K562 (cell line): ENCODE data around the gene WAS. TPM values are rescaled to one million over a fixed set of nuclear protein-coding genes. Genes with fewer than 3 reads are reported as not detected.

ENCODE experiments used
- ATAC-seq: fragments of 200-7000 bp; cut with Tn5 transposase; 3 replicates; pipeline ENCODE4 v1.9.1; 2020; ENCODE audit warnings: moderate library complexity
- BruUV-seq: library from RNA; stranded (reverse); fragments of 400-500 nt; replicated peaks from 2 replicates; lab custom pipeline; 2021; lab: Mats Ljungman, UMichigan
- CTCF ChIA-PET: fragments of 300-600 bp; formaldehyde crosslinking; extraction: SDS; loops from one replicate; lab custom pipeline; 2021; ENCODE audit warnings: low intra/inter-chr PET ratio; lab: Yijun Ruan, JAX
- POLR2A ChIA-PET: fragments of 300-600, 350-650 bp; sonication (Branson Sonifier 250); formaldehyde crosslinking; extraction: SDS; loops from one replicate; lab custom pipeline; 2021; ENCODE audit warnings: antibody characterized with exemption, inconsistent platforms; lab: Yijun Ruan, JAX
- DNase-seq, 4 experiments: peaks; one replicate each; pipeline versions ENCODE4 v3.0.0 to v3.0.0-alpha.2; 2011 to 2018; ENCODE audit warnings: low spot score in 3 of 4, mixed read lengths in 3 of 4; ENCODE audit errors: extremely low read depth in 1 of 4
- FAIRE-seq: peaks from 2 replicates; lab custom pipeline; 2011; peaks lifted over from hg19 to GRCh38; lab: Jason Lieb, UNC
- H2AFZ ChIP-seq: 2 replicates; pipeline ENCODE4 v1.6.0; 2011; ENCODE audit warnings: low read depth, low read length, control low read depth, inconsistent platforms
- H3K27ac ChIP-seq: fragments of 200-600 bp; 3 replicates; pipeline ENCODE4 v1.8.0; 2011; ENCODE audit warnings: low read depth, mild to moderate bottlenecking, control low read depth, inconsistent platforms, low read length, moderate library complexity, mixed read lengths; ENCODE audit errors: extremely low read depth
- H3K27me3 ChIP-seq, 2 experiments: fragments of 300-600 bp in 1 of 2; 2 replicates in 1 of 2; 3 replicates in 1 of 2; pipeline versions ENCODE4 v1.6.0 to v1.8.0; 2011; ENCODE audit warnings: inconsistent platforms in 2 of 2, low read length in 2 of 2, mild to moderate bottlenecking in 1 of 2, mixed read lengths in 1 of 2, moderate library complexity in 1 of 2; ENCODE audit not compliant: control insufficient read depth in 2 of 2, insufficient read depth in 2 of 2
- H3K36me3 ChIP-seq: fragments of 300-600 bp; 3 replicates; pipeline ENCODE4 v1.8.0; 2011; ENCODE audit warnings: mild to moderate bottlenecking, low read length, inconsistent platforms; ENCODE audit not compliant: control insufficient read depth, insufficient read depth
- H3K4me1 ChIP-seq, 2 experiments: fragments of 200-600 bp in 1 of 2; replicated peaks in 1 of 2; 2 replicates in 1 of 2; 3 replicates in 1 of 2; pipeline versions ENCODE4 v1.5.1 to v1.8.0; 2011; ENCODE audit warnings: inconsistent platforms in 2 of 2, low read length in 2 of 2, mild to moderate bottlenecking in 1 of 2, mixed read lengths in 1 of 2, moderate library complexity in 1 of 2; ENCODE audit not compliant: control insufficient read depth in 2 of 2, insufficient read depth in 2 of 2
- H3K4me2 ChIP-seq: 2 replicates; pipeline ENCODE4 v1.6.1; 2011; ENCODE audit warnings: low read length, control low read depth, inconsistent platforms, mixed read lengths; ENCODE audit not compliant: insufficient read depth
- H3K4me3 ChIP-seq: fragments of 200-600 bp; sonication (generic), shearing (Covaris generic); 2 replicates; pipeline ENCODE4 v1.5.1; 2016; ENCODE audit warnings: control low read depth, inconsistent platforms
- H3K79me2 ChIP-seq: fragments of 200-600 bp; 3 replicates; pipeline ENCODE4 v1.8.0; 2011; ENCODE audit warnings: low read length, inconsistent platforms; ENCODE audit not compliant: control insufficient read depth, insufficient read depth
- H3K9ac ChIP-seq, 2 experiments: 2 replicates each; pipeline versions ENCODE4 v1.6.0 to v1.6.1; 2011; ENCODE audit warnings: low read depth in 2 of 2, low read length in 2 of 2, control low read depth in 1 of 2, inconsistent platforms in 1 of 2, mild to moderate bottlenecking in 1 of 2, mixed read lengths in 1 of 2; ENCODE audit not compliant: insufficient read depth in 1 of 2
- H3K9me1 ChIP-seq: one replicate; pipeline ENCODE4 v1.6.0; 2011; ENCODE audit warnings: inconsistent platforms, mild to moderate bottlenecking, low read length, moderate library complexity; ENCODE audit not compliant: control insufficient read depth, insufficient read depth
- H3K9me3 ChIP-seq: replicated peaks from 2 replicates; pipeline ENCODE4 v1.5.1; 2011; ENCODE audit warnings: low read depth, low read length, inconsistent platforms; ENCODE audit not compliant: control insufficient read depth, insufficient read depth
- H4K20me1 ChIP-seq: replicated peaks from 2 replicates; pipeline ENCODE4 v1.6.1; 2011; ENCODE audit warnings: low read length, inconsistent platforms, mixed read lengths; ENCODE audit not compliant: control insufficient read depth, insufficient read depth
- ATF3 ChIP-seq, 2 experiments: fragments of 450-650 bp in 1 of 2; sonication (generic) in 1 of 2; formaldehyde crosslinking in 1 of 2; IDR thresholded peaks in 1 of 2; conservative IDR thresholded peaks in 1 of 2; 2 replicates each; pipeline versions ENCODE4 v1.6.1 to v1.8.1; 2016 to 2023; ENCODE audit warnings: mild to moderate bottlenecking in 2 of 2, moderate library complexity in 2 of 2, inconsistent platforms in 1 of 2, missing genetic modification reagents in 1 of 2
- CREB5 ChIP-seq: fragments of 250-450 bp; sonication (Bioruptor Pico); IDR thresholded peaks from 2 replicates; pipeline ENCODE4 v1.5.0; 2020; ENCODE audit warnings: mild to moderate bottlenecking
- CREM ChIP-seq: IDR thresholded peaks from 2 replicates; pipeline ENCODE4 v1.6.1; 2014; ENCODE audit warnings: antibody characterized with exemption, low read depth
- FOSL1 ChIP-seq: fragments of 200-800 bp; sonication (Bioruptor generic); conservative IDR thresholded peaks from 2 replicates; pipeline ENCODE4 v1.6.1; 2016; ENCODE audit warnings: missing genetic modification characterization, missing compliant biosample characterization
- JUND ChIP-seq, 2 experiments: IDR thresholded peaks; 2 replicates in 1 of 2; 3 replicates in 1 of 2; pipeline ENCODE4 v1.6.1; 2011; ENCODE audit warnings: borderline replicate concordance in 2 of 2, low read depth in 2 of 2, low read length in 2 of 2, improper control_type of control experiment in 1 of 2, missing biosample characterization in 1 of 2, missing genetic modification characterization in 1 of 2, missing genetic modification reagents in 1 of 2
- KDM1A ChIP-seq, 2 experiments: fragments of 450-650 bp; IDR thresholded peaks; 2 replicates each; pipeline ENCODE4 v1.6.1; 2016; ENCODE audit warnings: mild to moderate bottlenecking in 2 of 2
- MEIS2 ChIP-seq: fragments of 450-650 bp; IDR thresholded peaks from 2 replicates; pipeline ENCODE4 v1.6.1; 2014; ENCODE audit warnings: mild to moderate bottlenecking; ENCODE audit not compliant: partially characterized antibody
- TCF15 ChIP-seq: fragments of 250-450 bp; sonication (Bioruptor Pico); IDR thresholded peaks from 2 replicates; pipeline ENCODE4 v1.8.0; 2022; ENCODE audit warnings: moderate library complexity, mild to moderate bottlenecking, inconsistent platforms
- WGBS: fragments of 100-300 bp; shearing (Covaris generic); methylation state at CpG from one replicate; pipeline ENCODE4 v1.1.6; 2016; ENCODE audit warnings: low coverage, mixed read lengths; ENCODE audit not compliant: insufficient coverage; ENCODE audit errors: missing lambda C conversion rate; 5-methylcytosine and 5-hydroxymethylcytosine counted together
- in situ Hi-C: fragments of 300-500 bp; cut with MboI; formaldehyde crosslinking; loops from 4 replicates; pipeline ENCODE4 v1.15.0; 2018; ENCODE audit warnings: inconsistent platforms, mixed read lengths
- intact Hi-C: fragments of 100-400 bp; cut with micrococcal nuclease; formaldehyde crosslinking; loops from 2 replicates; pipeline ENCODE4 v1.14.2; 2022
- polyA plus RNA-seq, 8 experiments: library from polyadenylated mRNA; depleted of rRNA in 4 of 8; stranded (reverse) in 5 of 8; unstranded in 3 of 8; fragments of >200 nt; fragmentation: Nextera tagmentation in 2 of 8; fragmentation: Illumina TruSeq in 1 of 8; extraction: Ambion mirVana in 2 of 8; extraction: Trizol in 1 of 8; gene quantifications; 2 replicates each; pipeline versions ENCODE4 v1.2.1 to v1.2.3, GENCODE V29; 2011 to 2014; ENCODE audit warnings: inconsistent platforms in 1 of 8, missing spikeins in 1 of 8
- total RNA-seq, 7 experiments: library from RNA; depleted of rRNA in 6 of 7; stranded (reverse); fragments of >200 nt in 6 of 7; fragmentation: Illumina TruSeq in 2 of 7; extraction: Trizol in 2 of 7; gene quantifications; 2 replicates each; pipeline versions ENCODE4 v1.2.1 to v1.2.3, GENCODE V29; 2011 to 2021; ENCODE audit warnings: low replicate concordance in 1 of 7

The WAS gene
- total and polyA plus RNA-seq, 9 of the 15 experiments (the other 6 are each of a cell fraction or from before 2014, with no cell fraction given) = 0.11 to 16.1 (median 3.8) TPM

- POLR2A ChIA-PET = no interaction called here
- intact Hi-C loops = loop anchor here (5.0 kb wide), 1 partner anchor 248 kb away; the partner anchor contains the start of genes PQBP1 and TIMM17B
Measured at GRCh38 chrX:48649102-48649501, 34.5 kb upstream of the WAS start.

More at GRCh38 chrX:48649102-48649501, 34.5 kb upstream of the WAS start:
- ATAC-seq = no peak
- Histone ChIP-seq H3K79me2 (no peaks in the 10 kb centered on the region), H3K27me3 (peaks cover 0 to 4% of the 10 kb centered on the region in 2 experiments; a peak in 1 of 5 replicates), H3K9ac (no peak overlapping the region), H3K36me3 (no peaks in the 10 kb centered on the region), H3K4me3 (no peak overlapping the region), H3K9me3 (no peaks in the 10 kb centered on the region)
- WGBS = 13% methylated on average over 3 of the region's 3 CpGs
- CTCF ChIA-PET = no interaction called here
- TF ChIP-seq JUND (IDR thresholded peaks at IDR 0.05; ENCODE audit: borderline replicate concordance, low read depth, low read length) = peak; percentile 67; the same call in 1 of the 2 replicates
- no peak; the same call in 2 of the 3 replicates for TF ChIP-seq JUND (tag; IDR thresholded peaks at IDR 0.05; ENCODE audit: borderline replicate concordance, low read depth, low read length)
- TF ChIP-seq CREM = 0 out of 2 replicates have a peak, but pooled peaks have one; percentile 7
- no peak for TF ChIP-seq TCF15 (CRISPR knock-in tag)
- TF ChIP-seq FOSL1 = peak; percentile 41; the same call in 1 of the 2 replicates
- no peak for TF ChIP-seq CREB5
- TF ChIP-seq KDM1A (IDR thresholded peaks at IDR 0.05) = 0 out of 4 replicates have a peak, but pooled peaks of 1 of the 2 experiments have one; percentile 9
- peak; percentile 50 for TF ChIP-seq MEIS2
- TF ChIP-seq ATF3 (IDR thresholded peaks at IDR 0.05) = peak; percentile 70
- no peak for TF ChIP-seq ATF3 (CRISPR knock-in tag; conservative IDR thresholded peaks at IDR 0.05)
- TF ChIP-seq, all 486 proteins: peak for 6
- in situ Hi-C loops = loop anchor here (25.0 kb wide), 3 partner anchors 1263 to 1938 kb away; partner anchors contain the start of genes AKAP4, CCNB3 and CLCN5
- no peak overlapping the region for H2AFZ ChIP-seq
- no peaks in the 10 kb centered on the region for H3K9me1 ChIP-seq
- no peak overlapping the region for H3K27ac ChIP-seq
- H4K20me1 ChIP-seq = no peaks in the 10 kb centered on the region
- DNase-seq = peak in 1 of 4 experiments; percentile 13
- no peak for FAIRE-seq
- no peaks in the 10 kb centered on the region; a peak in 2 of 5 replicates for H3K4me1 ChIP-seq
- H3K4me2 ChIP-seq = no peak overlapping the region
- no TSS peak for BruUV-seq
